HG03108 (cell line): ENCODE measurements around the gene DDX54.

Experiments used
- ATAC-seq: cut with Tn5 transposase; IDR thresholded peaks from one replicate; pipeline ENCODE4 v1.9.1; 2021; ENCODE audit warnings: moderate library complexity; ENCODE audit not compliant: unreplicated experiment

The DDX54 gene

GRCh38 chr12:113185180-113186032 is at the start of gene DDX54, which contains the start of gene RITA1:
Gene DDX54, minus strand, starts transcription at chr12:113185478. Its CDS starts 27 bp downstream, at chr12:113185451.
Gene RITA1, plus strand, starts transcription at chr12:113185721. Its CDS starts 1,026 bp downstream, at chr12:113186747.
- peak; percentile 40 for ATAC-seq

GRCh38 chr12:113234483-113234882 is 49.2 kb upstream of the DDX54 start:
- ATAC-seq: no peak

- no peak for ATAC-seq
These were observed 48.7 kb upstream of the DDX54 start for GRCh38 chr12:113233967-113234366.

GRCh38 chr12:113232840-113233585 is 47.7 kb upstream of the DDX54 start:
- ATAC-seq: peak; percentile 62

GRCh38 chr12:113232089-113232839 is 47.0 kb upstream of the DDX54 start:
- no peak for ATAC-seq

- ATAC-seq: no peak
These were observed 46.2 kb upstream of the DDX54 start for GRCh38 chr12:113231235-113232088.

GRCh38 chr12:113230315-113231234 is 45.3 kb upstream of the DDX54 start:
- ATAC-seq: no peak

GRCh38 chr12:113228394-113229028 is 43.2 kb upstream of the DDX54 start:
- no peak for ATAC-seq

- ATAC-seq: no peak
These were observed 42.6 kb upstream of the DDX54 start for GRCh38 chr12:113227686-113228391.

GRCh38 chr12:113226696-113227568 is 41.7 kb upstream of the DDX54 start:
- no peak for ATAC-seq

GRCh38 chr12:113224955-113225354 is 39.7 kb upstream of the DDX54 start:
- no peak for ATAC-seq

- ATAC-seq: no peak
These were observed 37.7 kb upstream of the DDX54 start for GRCh38 chr12:113222730-113223531.

- no peak for ATAC-seq
These were observed 36.9 kb upstream of the DDX54 start for GRCh38 chr12:113221997-113222729.

- ATAC-seq: peak; percentile 86
These were observed 36.1 kb upstream of the DDX54 start, which contains the start of gene TPCN1 for GRCh38 chr12:113221181-113221996. Gene TPCN1, plus strand, starts transcription at chr12:113221464. Its CDS starts 5,389 bp downstream, at chr12:113226853.
